Pericardium fibroblast (primary cell): ENCODE data around the gene OR4K2. TPM values are rescaled to one million over a fixed set of nuclear protein-coding genes. Genes with fewer than 3 reads are reported as not detected.

ENCODE experiments used
- total RNA-seq: library from RNA; depleted of rRNA; stranded (reverse); fragments of >200 nt; gene quantifications from 2 replicates; pipeline ENCODE4 v1.2.3, GENCODE V29; 2015

OR4K2 gene, protein sequence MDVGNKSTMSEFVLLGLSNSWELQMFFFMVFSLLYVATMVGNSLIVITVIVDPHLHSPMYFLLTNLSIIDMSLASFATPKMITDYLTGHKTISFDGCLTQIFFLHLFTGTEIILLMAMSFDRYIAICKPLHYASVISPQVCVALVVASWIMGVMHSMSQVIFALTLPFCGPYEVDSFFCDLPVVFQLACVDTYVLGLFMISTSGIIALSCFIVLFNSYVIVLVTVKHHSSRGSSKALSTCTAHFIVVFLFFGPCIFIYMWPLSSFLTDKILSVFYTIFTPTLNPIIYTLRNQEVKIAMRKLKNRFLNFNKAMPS
- total RNA-seq: not detected in 2 replicates

DNA sequence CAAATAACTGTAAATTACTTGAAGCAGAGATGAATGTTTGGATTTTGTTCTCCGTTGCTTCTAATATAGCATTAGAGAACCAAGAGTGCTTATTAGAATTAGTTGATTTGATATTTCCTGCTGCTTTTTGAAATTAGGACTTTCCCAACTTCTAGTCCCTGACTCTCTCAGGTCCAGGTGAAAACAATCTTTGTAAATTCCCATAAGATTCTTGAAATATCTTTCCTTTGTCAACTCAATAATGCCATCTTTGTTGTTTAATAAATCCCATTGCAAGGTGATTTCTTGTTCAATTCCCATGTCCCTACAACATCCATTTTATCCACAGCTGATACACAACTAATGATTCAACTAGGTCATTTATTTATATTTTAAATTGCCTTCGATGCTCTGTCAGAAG is at the start of gene OR4K2:
Gene OR4K2 (plus strand): TSS at position 301 of the 400 bp plus-strand sequence. CDS start 1,126 bp downstream, outside the sequence.

DNA sequence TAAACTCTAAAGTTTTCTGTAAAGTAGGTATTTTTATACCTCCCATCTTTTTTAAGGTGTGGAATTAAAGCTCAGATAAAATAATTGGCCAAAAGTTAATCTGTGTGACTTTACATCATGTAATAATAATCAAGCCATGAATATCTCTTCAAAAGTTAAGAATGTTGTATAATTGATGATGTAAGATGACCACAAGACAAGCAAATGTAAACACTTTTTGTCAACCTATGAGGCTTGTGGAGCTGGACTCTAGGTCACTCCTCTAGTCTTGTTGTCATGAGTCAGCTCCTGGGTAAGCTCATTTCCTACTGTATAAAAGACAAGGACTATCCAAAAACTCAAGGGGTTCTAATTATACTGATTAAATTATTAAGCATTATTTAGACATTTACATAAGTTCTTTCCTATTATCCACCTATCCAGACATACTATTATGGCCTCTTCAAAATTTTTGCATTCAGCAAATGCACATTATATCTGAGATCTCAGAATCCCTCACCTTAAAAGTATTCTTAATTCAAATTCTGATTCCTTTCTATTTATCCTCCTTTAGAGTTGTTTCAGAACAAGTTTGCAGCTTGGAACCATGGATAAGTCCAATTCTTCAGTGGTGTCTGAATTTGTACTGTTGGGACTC is 45.2 kb downstream of the OR4K2 start, which contains the start of gene OR4K5:
Gene OR4K5 (plus strand): TSS at position 587 of the 637 bp plus-strand sequence. CDS start 0 bp downstream, at position 587.

DNA sequence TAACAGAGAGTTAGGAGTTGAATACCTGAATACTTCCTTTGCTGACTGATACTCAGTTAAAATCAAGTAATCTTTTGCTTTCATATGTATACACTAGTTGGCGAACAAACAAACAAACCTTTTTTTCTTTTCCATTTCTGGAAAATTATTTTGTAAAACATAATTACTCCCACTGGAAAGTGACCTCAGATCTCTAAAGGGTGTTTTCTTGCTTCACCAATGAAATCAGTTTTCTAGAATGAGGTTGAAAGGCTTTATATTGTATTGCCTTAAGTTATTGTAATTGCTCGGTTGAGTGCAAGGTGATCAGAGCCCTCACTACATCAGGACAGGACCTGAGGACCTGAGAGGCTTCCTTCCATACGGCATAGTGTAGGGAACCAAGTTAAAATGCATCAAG is 55.7 kb downstream of the OR4K2 start, which contains the start of gene OR4K1:
Gene OR4K1 (plus strand): TSS at position 301 of the 400 bp plus-strand sequence. CDS start 4,750 bp downstream, outside the sequence.

Other genes starting within 250 kb of the OR4K2 start
- not detected in 2 replicates for gene OR11H2, start 161.3 kb upstream of the OR4K2 start, total RNA-seq
- not detected in 2 replicates for gene OR4Q3, start 131.6 kb upstream of the OR4K2 start, total RNA-seq
- not detected in 2 replicates for gene OR4M1, start 101.6 kb upstream of the OR4K2 start, total RNA-seq
- not detected in 2 replicates for gene OR4N2, start 71.4 kb upstream of the OR4K2 start, total RNA-seq
- gene OR4K5, start 45.5 kb downstream of the OR4K2 start, total RNA-seq: not detected in 2 replicates
- not detected in 2 replicates for gene OR4K1, start 55.8 kb downstream of the OR4K2 start, total RNA-seq
- not detected in 2 replicates for gene OR4K15, start 100.4 kb downstream of the OR4K2 start, total RNA-seq
- not detected in 2 replicates for gene OR4Q2, start 127.0 kb downstream of the OR4K2 start, total RNA-seq
- not detected in 2 replicates for gene OR4K14, start 144.2 kb downstream of the OR4K2 start, total RNA-seq
- gene OR4K13, start 160.9 kb downstream of the OR4K2 start, total RNA-seq: not detected in 2 replicates
- gene OR4L1, start 184.9 kb downstream of the OR4K2 start, total RNA-seq: not detected in 2 replicates
- not detected in 2 replicates for gene OR4K17, start 235.6 kb downstream of the OR4K2 start, total RNA-seq